ENCODE measurements around the gene ACYP2.

The ACYP2 gene

GRCh38 chr2:54342603-54343002 lies 227.2 kb downstream of the ACYP2 start:
- H3K4me3 ChIP-seq (ENCODE audit: low read depth, low read length): no peak overlapping the region

GRCh38 chr2:54347622-54348021 lies 232.2 kb downstream of the ACYP2 start:
- H3K4me3 ChIP-seq (ENCODE audit: low read depth, low read length): no peak overlapping the region
- no peak for DNase-seq (ENCODE audit: low read depth)

More at GRCh38 chr2:54342603-54343002, 227.2 kb downstream of the ACYP2 start:
- DNase-seq (ENCODE audit: low read depth): no peak

- DNase-seq (ENCODE audit: low read depth): no peak
Measured at GRCh38 chr2:54348646-54349045, 233.2 kb downstream of the ACYP2 start.

GRCh38 chr2:54350426-54350825 lies 235.0 kb downstream of the ACYP2 start:
- no peak overlapping the region for H3K4me3 ChIP-seq (ENCODE audit: low read depth, low read length)
- DNase-seq (ENCODE audit: low read depth): no peak

More at GRCh38 chr2:54348646-54349045, 233.2 kb downstream of the ACYP2 start:
- no peak overlapping the region for H3K4me3 ChIP-seq (ENCODE audit: low read depth, low read length)

- no peak overlapping the region for H3K4me3 ChIP-seq (ENCODE audit: low read depth, low read length)
- no peak for DNase-seq (ENCODE audit: low read depth)
Measured at GRCh38 chr2:54353216-54353615, 237.8 kb downstream of the ACYP2 start.

Measured in skeletal muscle cell (primary cell).